ENCODE results near the gene MZF1. TPM values are rescaled to one million over a fixed set of nuclear protein-coding genes. Genes with fewer than 3 reads are reported as not detected.
A peak's percentile ranks its signal among the peaks of the same experiment; 100 is the strongest.
"Not testable (repeated sequence)": the region's sequence is repeated elsewhere in the genome, so short reads cannot be mapped to it uniquely, and the experiment has no call there.

The MZF1 gene
- total RNA-seq, 1 donor from 2014 or later: 13.1 TPM

DNA sequence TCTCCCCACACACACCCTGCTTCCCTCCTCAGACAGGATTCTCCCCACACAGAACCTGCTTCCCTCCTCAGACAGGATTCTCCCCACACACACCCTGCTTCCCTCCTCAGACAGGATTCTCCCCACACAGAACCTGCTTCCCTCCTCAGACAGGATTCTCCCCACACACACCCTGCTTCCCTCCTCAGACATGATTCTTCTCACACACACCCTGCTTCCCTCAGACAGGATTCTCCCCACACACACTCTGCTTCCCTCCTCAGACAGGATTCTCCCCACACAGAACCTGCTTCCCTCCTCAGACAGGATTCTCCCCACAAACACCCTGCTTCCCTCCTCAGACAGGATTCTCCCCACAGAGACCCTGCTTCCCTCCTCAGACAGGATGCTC, 34.0 kb downstream of the MZF1 start:
- DNase-seq: not testable (repeated sequence)

DNA sequence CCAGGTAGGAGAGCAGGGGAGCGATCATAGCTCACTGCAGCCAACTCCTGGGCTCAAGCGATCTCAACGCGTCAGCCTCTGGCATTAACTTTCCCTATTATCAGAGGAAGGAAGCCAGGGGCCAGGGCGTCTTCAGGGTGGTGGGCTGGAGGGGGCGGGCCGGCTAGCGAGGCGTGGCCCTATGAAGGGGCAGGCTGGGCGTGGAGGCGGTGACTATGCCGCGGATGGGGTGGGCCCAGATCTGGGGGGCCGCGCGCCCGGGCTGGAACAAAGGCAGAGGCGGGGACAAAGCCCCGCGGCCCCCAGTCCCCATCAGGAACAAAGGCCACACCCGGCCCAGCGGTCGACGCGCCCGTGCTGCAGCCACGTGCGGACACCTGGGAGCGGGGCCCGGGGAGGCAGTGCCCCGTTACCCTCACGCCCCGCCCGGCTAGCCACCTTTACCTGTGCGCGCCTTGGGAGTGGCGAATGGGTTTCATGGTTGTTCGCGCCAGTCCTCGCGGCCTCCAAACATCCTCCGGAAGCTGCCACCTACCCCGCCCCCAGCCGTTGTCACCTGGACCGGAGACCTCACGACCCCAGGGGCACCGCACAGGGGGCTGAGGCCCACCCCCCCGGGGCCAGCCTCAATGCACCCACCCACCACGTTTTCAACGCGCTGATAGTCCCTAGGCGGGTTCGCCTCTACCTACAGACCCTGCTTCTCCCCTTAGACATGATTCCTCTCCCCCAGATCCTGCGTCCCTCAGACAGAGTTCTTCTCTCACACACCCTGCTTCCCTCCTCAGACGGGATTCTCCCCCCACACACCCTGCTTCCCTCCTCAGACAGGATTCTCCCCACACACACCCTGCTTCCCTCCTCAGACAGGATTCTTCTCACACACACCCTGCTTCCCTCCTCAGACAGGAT, 34.6 kb downstream of the MZF1 start:
- DNase-seq: no peak

DNA sequence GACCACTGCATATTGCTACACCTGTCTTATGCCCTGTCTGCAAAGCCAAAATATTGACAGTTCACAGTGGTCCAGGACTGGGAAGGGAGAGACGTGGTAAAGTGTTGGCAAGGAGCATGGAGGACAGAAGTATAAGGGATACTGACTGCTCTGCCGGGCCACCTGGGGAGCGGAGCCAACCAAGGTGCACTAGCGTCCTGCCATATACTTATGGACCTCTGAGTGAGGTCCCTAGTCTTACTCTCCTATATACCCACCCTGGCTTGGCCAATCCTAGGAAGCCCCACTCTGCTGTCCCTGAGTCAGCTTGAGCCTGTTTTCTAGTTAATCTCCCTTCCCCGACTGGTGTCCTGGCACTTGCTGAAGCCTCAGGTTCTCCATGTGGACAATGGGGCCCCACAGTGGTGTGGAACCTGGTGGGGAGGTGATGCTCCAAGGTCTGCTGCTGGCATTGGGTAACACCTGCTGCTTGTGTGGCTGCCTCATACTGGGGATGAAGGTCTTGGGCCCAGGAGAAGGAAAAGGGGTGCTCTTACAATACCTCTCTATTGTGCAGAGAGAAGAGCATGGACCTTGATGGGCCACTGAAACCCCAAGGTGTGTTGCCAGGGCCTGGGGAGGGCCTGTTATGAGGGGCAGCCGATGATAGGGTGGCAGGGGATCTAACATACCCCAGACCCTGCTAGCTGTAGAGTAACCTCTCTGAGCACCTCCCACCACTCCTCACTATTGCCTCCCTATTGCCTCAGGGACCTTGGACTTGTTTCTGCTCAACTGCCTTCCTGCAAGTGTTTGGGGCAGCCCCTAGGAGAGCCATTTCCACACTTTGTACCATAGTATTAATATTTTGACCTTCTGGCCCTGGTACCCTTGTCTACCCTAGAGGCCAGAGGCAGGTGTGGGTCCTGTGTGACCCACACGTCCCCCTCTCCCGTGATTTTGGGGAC, 36.0 kb downstream of the MZF1 start:
- DNase-seq: no peak

DNA sequence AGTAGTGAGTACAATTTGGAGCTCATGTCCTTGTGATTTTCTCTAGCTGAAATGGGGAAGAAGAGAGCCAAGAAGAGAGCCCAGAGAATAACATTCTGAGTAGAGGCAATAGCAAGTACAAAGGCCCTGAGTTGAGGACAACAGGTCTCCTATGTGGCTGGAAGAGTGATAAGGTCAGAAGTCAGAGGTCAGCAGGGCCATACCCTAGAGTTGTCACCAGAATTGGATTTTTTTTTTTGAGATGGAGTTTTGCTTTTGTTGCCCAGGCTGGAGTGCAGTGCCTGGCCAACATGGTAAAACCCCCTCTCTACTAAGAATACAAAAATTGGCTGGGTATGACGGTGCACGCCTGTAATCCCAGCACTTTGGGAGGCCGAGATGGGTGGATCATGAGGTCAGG, 37.3 kb downstream of the MZF1 start:
- DNase-seq: no peak

DNA sequence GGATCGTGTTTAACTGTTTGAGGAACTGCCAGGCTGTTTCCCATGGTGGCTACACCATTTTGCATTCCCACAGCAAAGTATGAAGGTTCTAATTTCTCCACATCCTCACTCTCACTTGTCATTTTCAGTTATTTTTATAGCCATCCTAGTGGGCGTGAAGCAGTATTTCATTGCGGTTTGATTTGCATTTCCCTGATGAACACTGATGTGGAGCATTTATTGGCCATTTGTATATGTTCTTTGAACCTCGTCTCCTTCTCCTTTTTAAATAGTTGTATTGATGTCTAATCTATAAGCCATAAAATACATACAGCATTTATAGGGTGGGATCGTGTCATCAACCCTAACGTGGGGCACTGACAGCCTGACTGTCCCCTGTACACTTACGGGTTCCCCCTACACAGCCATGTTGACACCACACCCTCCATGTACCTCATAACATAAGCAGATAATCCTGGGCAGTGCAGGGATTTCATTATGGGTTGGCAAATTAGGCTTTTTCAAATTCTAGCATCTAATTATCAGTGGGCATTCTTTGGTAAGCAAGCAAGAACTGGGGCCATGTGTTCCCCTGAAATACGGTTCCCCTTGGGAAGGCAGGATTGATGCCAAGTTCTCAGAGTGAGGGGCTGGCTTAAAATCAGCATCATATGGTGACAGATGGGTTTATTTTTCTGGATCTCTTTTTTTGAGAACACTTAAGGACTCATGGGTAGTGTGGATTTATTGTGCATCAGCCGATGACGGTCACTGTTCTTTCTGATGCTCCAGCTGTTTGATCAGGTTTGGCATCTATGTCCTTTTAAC, 41.9 kb downstream of the MZF1 start:
- no peak for DNase-seq

DNA sequence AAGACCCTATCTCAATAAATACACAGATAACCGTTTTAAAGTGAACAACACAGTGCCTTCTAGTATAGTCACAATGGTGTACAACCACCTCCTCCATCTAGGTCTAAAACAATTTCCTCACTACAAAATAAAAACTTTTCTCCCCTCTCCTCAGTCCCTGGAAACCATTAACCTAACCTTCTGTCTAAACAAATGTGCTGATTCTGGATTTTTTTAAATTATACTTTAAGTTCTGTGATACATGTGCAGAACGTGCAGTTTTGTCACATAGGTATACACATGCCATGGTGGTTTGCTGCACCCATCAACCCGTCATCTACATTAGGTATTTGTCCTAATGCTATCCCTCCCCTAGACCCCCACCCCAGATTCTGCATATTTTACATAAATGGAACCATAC, 43.7 kb downstream of the MZF1 start:
- DNase-seq: no peak

DNA sequence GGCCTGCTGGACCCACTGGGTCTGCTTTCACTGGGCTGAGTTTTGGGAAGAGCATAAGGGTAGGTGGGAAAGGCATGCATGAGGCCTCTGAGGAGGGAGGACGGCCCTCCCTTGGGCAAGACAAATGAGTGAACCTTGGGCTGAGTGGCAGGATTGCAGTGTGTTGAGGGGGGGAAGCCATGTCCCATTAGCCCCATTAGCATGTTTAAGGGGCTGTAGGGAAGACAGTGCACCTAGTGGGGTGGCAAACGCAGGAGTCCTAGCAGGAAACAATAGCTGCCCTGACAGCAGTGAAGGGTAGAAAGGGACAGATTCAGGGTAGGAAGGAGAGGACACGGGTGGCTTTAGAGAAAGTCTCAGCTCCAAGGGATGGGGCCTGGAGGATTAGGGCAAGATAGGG, 50.4 kb downstream of the MZF1 start:
- no peak for DNase-seq

DNA sequence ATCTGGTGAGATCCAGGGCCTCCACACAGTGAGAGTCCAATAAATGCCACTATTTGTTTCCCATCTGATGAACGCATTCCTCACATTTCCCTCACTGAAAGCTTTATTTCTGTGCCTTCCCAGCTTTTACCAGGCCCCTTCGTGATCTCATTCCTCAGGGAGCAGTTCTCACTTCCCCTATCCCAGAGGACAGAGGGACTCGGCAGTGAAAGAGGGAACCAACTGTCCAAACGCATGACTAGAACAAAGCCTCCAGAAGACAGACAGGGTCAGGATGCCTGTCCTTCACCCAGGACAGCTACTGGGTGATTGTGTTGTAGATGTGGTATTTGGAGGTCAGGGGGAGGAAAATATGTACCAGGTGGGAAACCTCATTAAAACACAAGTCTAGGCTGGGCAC, 51.5 kb downstream of the MZF1 start:
- DNase-seq: no peak

DNA sequence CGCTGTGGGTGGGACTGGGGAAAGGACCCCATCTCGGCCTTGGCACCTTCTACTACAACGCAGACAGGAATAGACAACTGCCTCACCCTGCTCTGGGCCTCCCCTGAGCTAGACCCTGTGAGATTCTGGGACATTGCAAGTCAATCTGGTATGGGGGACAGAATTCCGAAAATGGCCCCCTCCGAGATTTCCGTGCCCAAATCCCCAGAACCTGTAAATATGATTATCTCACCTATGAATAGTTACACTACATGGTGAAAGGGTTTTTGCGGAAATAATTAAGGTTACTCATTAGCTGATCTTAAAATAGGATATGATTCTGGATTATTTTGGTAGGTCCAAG, 52.9 kb downstream of the MZF1 start:
- no peak for DNase-seq

DNA sequence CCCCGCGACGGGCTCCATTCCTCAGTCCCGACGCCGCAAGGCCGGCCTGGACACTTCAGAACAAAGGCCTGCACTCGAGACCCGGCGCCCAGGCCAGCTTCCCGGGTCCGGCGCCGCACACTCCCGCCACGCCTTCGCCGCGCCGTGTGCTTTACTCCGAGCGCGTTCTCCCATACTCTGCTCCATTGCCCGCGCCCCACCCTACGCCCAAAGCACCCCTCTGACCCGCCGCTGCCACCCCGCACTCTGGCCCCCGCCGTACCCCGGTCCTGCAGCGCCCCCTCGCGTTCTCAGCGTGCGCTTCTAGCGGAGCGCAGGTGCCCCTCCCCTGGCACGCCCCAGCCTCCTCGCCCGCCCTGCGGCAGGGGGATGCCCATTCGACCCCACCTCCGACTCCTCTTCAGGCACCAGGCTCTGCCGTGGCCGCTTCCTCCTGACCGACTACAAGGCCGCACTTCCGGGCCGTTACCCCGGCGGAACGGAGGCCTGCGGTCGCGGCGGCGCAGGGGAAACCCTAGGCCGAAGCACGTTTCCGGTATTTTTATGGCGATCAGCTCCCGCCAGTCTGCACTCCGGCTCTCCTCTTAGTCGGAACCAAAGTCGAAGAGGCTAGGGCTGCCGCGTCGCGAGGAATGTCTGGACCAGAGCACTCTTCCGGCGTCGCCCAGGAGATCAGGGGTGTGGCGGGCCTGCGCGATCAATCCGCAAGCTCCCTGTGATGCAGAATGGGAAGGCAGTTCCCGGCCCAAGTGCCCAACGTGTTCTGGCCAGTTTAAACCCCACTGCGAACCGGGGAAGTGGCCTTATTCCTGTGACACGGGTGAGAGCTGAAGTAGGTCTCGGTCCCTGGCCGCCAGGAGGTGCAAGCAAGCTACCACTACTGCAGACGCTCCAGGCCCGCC, 53.5 kb downstream of the MZF1 start, which contains the start of gene ZBTB45:
ZBTB45 (minus strand) TSS at position 456 of the 902 bp plus-strand sequence. CDS start 2,137 bp downstream, outside the sequence.
- DNase-seq: peak; percentile 93

DNA sequence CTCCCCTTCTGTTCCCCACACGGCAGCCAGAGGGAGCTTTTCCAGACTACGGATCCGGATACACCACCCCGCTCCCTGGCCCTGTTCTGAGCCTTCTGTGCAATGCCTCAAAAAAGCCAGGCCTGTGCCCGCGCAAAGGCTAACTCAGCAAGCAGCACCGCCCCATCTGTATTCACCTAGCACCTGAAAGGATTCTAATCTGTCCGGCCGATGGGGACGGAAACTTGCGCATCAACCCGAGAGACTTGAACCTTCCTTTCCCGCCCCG, 54.1 kb downstream of the MZF1 start:
- DNase-seq: no peak

DNA sequence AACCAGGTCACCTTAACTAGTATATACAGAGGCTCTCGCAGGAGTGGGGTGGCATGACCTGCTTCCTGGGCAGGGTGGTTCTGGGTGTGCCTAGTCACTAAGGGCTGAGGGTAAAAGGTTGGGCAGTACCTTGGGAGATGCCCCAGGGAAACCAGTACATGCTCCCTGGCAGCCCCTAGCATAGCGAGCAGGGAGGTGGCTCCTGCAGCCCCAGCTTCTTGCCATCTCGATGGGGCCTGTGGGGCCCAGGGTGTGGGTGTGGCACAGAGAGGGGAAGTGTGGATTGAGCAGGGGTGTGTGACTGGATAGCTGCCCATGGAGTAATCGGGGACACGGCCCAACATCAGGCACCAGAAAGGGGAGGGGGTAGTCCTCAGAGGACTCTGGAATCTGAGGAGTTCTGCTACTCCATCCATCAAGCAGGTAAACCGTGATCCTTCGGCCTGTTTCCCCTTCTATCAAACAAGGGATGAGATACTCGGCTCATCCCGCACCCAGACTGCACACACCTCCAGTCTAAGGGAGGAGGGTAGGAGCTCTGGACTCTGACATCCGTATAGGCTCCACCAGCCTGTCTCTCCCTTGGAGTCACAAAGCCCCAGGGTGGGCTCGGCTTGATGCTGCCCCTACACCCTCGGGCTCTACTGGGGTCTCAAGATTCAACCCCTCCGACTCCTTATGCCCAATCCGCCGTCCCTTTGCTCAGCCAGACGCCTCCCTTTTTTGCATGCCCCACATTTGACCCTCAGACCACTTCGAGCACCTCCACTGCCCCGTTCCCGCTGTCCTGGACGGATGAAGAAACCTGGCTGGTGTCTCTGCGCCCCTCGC, 54.7 kb downstream of the MZF1 start:
- no peak for DNase-seq

DNA sequence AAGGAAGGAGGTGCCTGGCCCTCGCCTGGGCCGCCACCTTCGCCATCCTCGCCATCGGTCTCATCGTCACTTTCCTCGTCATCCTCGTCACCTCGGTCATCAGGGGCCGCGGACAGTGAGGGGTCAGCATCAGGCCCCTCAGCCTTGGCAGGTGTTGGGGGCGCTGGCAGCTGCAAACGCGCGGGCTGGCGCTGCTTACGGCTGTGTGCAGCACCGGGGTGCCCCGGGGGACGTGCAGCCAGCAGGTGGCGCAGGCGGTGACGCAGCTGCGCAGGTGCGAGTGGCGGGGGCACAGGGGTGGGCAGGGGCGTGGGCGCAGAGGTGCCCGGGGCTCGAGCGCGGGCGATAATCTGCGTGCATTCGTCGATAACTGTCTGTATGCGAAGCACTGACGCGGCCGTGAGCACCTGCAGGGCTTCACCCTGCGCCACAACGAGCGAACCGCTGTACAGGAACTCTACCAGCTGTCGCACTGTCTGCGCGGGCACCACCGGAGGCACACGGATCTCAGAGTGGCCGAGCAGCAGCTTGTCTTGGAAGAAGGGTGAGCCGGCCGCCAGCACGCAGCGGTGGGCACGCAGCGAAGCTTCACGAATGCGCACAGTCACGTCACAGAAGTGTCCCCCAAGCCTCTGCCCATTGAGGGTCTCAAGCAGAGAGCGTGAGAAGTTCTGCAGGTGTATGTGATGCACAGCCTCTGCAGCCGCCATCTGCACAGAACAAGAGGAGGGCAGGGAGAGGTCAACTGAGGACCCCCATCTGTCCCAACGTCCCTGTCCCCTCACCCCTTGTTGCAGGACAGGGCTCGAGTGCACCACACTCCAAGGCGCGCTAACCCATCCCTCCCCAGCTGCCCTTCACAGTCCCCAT, 55.9 kb downstream of the MZF1 start:
- no peak for DNase-seq

DNA sequence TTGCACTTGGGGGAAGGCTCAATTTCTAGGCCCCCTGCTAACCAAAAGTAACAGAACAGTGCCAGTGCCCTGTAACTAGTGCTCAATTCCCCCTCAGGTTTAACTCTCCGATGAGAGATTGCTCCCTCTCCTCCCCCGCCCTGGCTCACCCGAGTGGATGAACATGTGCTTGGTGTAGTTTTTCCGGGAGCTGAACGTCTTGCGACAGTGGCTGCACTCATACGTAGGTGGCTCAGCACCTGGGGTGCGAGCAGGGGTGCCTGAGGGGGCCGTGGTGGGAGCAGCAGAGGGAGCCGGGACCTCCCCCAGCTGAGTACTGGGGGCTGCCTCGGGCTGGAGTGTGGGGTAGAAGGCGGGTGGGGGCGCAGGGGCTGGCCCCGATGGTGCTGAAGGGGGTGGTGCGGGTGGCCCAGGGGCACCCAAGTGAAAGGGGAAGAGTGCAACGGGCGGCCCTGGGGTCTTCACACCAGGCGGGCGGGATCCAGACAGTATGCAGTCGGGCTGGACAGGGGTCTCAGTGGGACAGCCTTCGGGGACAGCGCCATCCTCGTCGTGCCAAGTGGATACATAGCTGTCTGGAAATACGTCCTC, 56.8 kb downstream of the MZF1 start:
- DNase-seq: no peak

DNA sequence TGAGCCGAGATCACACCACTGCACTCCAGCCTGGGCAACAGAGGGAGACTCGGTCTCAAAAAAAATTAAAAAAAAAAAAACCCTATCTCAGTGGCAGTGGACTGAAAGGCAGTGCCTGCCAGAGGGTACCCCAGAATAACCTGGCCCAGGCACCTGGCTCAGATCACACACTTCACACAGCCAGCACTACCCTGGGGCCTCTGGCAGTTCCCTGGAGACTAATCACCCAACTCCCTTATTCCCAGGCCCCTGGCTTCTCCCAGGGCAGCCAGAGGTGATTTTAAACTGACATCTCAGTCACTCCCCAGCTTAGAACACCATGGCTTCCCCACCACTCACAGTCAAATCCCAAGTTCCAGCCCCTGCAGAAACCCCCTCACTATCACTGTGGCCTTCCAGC, 57.9 kb downstream of the MZF1 start:
- DNase-seq: no peak

DNA sequence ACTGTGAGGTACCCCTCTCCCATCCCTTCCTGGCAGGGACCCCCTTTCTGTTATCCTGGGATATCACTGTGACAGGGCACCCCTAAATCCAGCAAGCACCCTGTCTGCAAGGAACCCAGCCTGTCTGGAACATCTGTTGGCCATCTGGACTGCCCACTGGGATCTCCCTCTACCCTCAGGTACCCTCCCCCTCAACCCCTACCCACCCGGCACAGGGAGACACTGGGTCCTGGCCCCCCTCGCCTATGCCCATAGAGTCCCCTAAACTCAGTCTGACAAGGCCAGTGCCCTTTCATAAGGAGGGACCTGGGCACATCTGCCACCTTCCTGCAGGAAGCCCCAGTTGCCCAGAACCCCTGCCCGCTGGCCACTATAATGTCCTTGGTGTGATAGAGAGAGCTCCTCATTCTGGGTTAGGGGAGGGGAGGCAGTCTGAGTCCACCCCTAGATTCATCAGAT, 58.5 kb downstream of the MZF1 start:
- DNase-seq: no peak

DNA sequence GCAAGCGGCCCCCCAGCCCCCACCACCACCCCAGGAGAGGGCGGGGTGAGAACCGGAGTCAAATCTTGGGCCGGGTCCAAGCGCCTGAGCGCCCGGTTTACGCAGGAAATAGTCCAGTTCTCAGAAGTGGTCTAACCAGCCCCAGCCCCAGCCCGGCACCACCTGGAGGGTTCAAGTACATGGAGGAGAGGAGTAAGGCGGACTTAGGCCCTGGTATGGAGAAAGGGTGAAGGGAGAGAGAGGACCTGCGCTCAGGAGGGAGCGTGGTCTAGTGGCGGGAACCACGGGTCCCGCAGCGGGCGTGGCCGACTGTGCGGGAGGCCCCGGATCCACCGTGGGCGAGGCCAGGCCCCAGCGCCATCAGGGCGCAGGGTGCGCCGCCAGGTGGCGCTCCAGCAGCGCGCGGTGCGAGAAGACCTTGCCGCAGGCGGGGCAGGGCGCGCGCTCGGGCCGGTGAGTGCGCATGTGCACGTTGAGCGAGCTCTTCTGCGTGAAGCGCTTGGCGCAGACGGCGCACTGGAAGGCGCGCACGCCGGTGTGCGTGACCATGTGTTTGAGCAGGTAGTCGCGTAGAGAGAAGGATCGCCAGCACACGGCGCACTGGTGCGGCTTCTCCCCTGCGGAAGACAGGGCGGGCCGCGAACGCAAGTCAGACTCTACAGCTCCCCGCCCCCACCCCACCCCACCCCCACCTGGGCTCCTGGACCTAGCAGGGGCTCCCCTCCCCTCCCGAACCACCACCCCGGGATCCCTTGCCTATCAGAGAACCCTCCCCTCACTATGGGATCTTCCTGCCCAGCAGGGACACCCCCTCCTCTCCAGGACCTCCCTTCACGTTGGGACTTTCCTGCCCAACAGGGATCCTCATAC, 59.2 kb downstream of the MZF1 start:
- peak; percentile 82 for DNase-seq

DNA sequence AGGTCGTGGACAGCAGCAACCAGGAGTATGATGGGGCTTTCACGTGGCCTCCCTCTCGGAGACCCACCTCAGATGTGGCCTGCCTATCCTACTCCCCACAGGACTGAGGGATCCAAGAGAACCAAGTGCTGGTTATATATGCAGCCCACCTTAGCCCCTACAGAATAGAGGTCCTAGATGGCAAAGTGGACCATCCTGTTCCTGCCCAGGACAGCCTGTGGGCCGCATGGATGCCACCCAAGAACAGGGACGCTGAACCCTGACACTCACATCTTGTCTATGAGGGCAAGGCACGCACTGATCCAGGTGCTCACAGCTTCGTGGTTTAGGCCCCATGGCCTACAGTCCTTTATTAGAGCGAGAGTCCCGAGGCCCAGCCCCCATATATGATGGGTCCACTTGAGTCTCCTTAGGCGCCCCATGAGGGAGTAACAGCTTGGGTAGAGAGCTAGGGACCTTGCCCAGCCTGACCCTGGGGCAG, 59.9 kb downstream of the MZF1 start:
- no peak for DNase-seq
